Testis (tissue), 2 donors: ENCODE results near the gene MAN2C1.

Source experiments
- CTCF ChIP-seq, 3 experiments: fragments of 450-650 bp in 2 of 3; fragments of 200-600 bp in 1 of 3; sonication (generic) in 1 of 3; IDR thresholded peaks; one replicate each; pipeline ENCODE4 v1.5.1; 2016 to 2019; ENCODE audit warnings: antibody characterized with exemption in 3 of 3, mild to moderate bottlenecking in 2 of 3, moderate library complexity in 1 of 3
- POLR2A ChIP-seq: fragments of 450-650 bp; IDR thresholded peaks from one replicate; pipeline ENCODE4 v1.6.1; 2017; ENCODE audit warnings: antibody characterized with exemption, mild to moderate bottlenecking, moderate library complexity

GRCh38 chr15:75356006-75356405 is 12.4 kb downstream of the MAN2C1 start:
- TF ChIP-seq CTCF (IDR thresholded peaks at IDR 0.05): no peak
- no peak for TF ChIP-seq POLR2A
